A549 (cell line): ENCODE data around the gene FHIT. TPM values are rescaled to one million over a fixed set of nuclear protein-coding genes. Genes with fewer than 3 reads are reported as not detected.

Experiments used
- ATAC-seq, 2 experiments: fragments of 200-7000 bp in 1 of 2; fragments of >200 bp in 1 of 2; cut with Nextera tagmentation in 1 of 2; cut with Tn5 transposase in 1 of 2; 3 replicates each; pipeline versions ENCODE4 v1.8.0 to v1.9.1; 2018 to 2020; ENCODE audit warnings: mild to moderate bottlenecking in 1 of 2, moderate library complexity in 1 of 2
- CTCF ChIA-PET: fragments of 300-600 bp; sonication (Branson Sonifier 250); formaldehyde crosslinking; extraction: SDS; loops from one replicate; lab custom pipeline; 2021; ENCODE audit warnings: antibody characterized with exemption, inconsistent platforms; lab: Yijun Ruan, JAX
- POLR2A ChIA-PET: fragments of 350-600 bp; formaldehyde crosslinking; extraction: SDS; loops from one replicate; lab custom pipeline; 2021; ENCODE audit warnings: antibody characterized with exemption, inconsistent platforms; lab: Yijun Ruan, JAX
- DNase-seq, 2 experiments: peaks; one replicate each; pipeline versions ENCODE4 v3.0.0 to v3.0.0-alpha.2; 2011 to 2016; ENCODE audit warnings: low read depth in 1 of 2, low spot score in 1 of 2
- FAIRE-seq: peaks from 2 replicates; lab custom pipeline; 2011; peaks lifted over from hg19 to GRCh38; lab: Jason Lieb, UNC
- H3K27ac ChIP-seq, 2 experiments: fragments of >200 bp; sonication (Bioruptor Twin); formaldehyde crosslinking; 3 replicates each; pipeline ENCODE4 v1.5.1; 2016 to 2017
- H3K4me1 ChIP-seq: fragments of >200 bp; sonication (Bioruptor Twin); formaldehyde crosslinking; 3 replicates; pipeline ENCODE4 v1.6.1; 2016
- H3K4me2 ChIP-seq: fragments of >200 bp; sonication (Bioruptor Twin); formaldehyde crosslinking; 3 replicates; pipeline ENCODE4 v1.6.1; 2016
- H3K4me3 ChIP-seq: fragments of >200 bp; sonication (Bioruptor Twin); formaldehyde crosslinking; 3 replicates; pipeline ENCODE4 v1.5.1; 2016
- H3K9me3 ChIP-seq: fragments of >200 bp; sonication (Bioruptor Twin); formaldehyde crosslinking; 3 replicates; pipeline ENCODE4 v1.6.1; 2016
- CBX8 ChIP-seq: fragments of 200-600 bp; sonication (generic); IDR thresholded peaks from 2 replicates; pipeline ENCODE4 v1.6.1; 2016
- CEBPB ChIP-seq, 2 experiments: fragments of >200 bp in 1 of 2; sonication (Bioruptor Twin) in 1 of 2; formaldehyde crosslinking in 1 of 2; IDR thresholded peaks; 2 replicates each; pipeline ENCODE4 v1.6.1; 2012 to 2016
- CHD4 ChIP-seq: fragments of 200-600 bp; sonication (generic); IDR thresholded peaks from 2 replicates; pipeline ENCODE4 v1.6.1; 2016; ENCODE audit warnings: antibody characterized with exemption, mild to moderate bottlenecking, borderline replicate concordance
- E2F6 ChIP-seq: IDR thresholded peaks from 2 replicates; pipeline ENCODE4 v1.6.1; 2012; ENCODE audit warnings: low read depth, borderline replicate concordance
- EHF ChIP-seq: fragments of 250-450 bp; sonication (Bioruptor Pico); IDR thresholded peaks from 2 replicates; pipeline ENCODE4 v1.5.0; 2020; ENCODE audit warnings: mild to moderate bottlenecking
- EHMT2 ChIP-seq: fragments of 200-600 bp; sonication (generic); IDR thresholded peaks from 2 replicates; pipeline ENCODE4 v1.6.1; 2016; ENCODE audit warnings: antibody characterized with exemption, low read depth, mild to moderate bottlenecking, moderate library complexity
- ELK1 ChIP-seq: fragments of 150-350 bp; IDR thresholded peaks from 2 replicates; pipeline ENCODE4 v1.6.1; 2014; ENCODE audit warnings: low read depth, mild to moderate bottlenecking, low read length
- EP300 ChIP-seq, 2 experiments: fragments of >200 bp; sonication (Bioruptor Twin); formaldehyde crosslinking; IDR thresholded peaks; 2 replicates in 1 of 2; 3 replicates in 1 of 2; pipeline ENCODE4 v1.6.1; 2016 to 2017
- ESRRA ChIP-seq: fragments of 150-350 bp; IDR thresholded peaks from 2 replicates; pipeline ENCODE4 v1.6.1; 2014; ENCODE audit warnings: mild to moderate bottlenecking, low read length, borderline replicate concordance
- FOSL2 ChIP-seq, 2 experiments: fragments of 450-650 bp in 1 of 2; fragments of >200 bp in 1 of 2; sonication (Bioruptor Twin) in 1 of 2; formaldehyde crosslinking; IDR thresholded peaks; 2 replicates each; pipeline versions ENCODE4 v1.5.0 to v1.6.1; 2016 to 2020; ENCODE audit warnings: mild to moderate bottlenecking in 1 of 2, moderate library complexity in 1 of 2
- HDAC2 ChIP-seq: fragments of 200-600 bp; sonication (generic); IDR thresholded peaks from 2 replicates; pipeline ENCODE4 v1.6.1; 2016
- HOXB5 ChIP-seq: fragments of 250-450 bp; sonication (Bioruptor Pico); IDR thresholded peaks from 2 replicates; pipeline ENCODE4 v1.5.0; 2020; ENCODE audit warnings: mild to moderate bottlenecking, moderate library complexity
- JUNB ChIP-seq: fragments of >200 bp; sonication (Bioruptor Twin); formaldehyde crosslinking; IDR thresholded peaks from 2 replicates; pipeline ENCODE4 v1.6.1; 2016
- MAX ChIP-seq: IDR thresholded peaks from 2 replicates; pipeline ENCODE4 v1.6.1; 2012
- MAZ ChIP-seq: fragments of 150-350 bp; IDR thresholded peaks from 2 replicates; pipeline ENCODE4 v1.6.1; 2014; ENCODE audit warnings: antibody characterized with exemption, low read depth, low read length, borderline replicate concordance
- PBX3 ChIP-seq: IDR thresholded peaks from 2 replicates; pipeline ENCODE4 v1.6.1; 2012
- PHF8 ChIP-seq: fragments of 200-600 bp; sonication (generic); IDR thresholded peaks from 2 replicates; pipeline ENCODE4 v1.6.1; 2016; ENCODE audit warnings: low read depth, mild to moderate bottlenecking, antibody characterized with exemption, moderate library complexity, borderline replicate concordance
- RNF2 ChIP-seq: fragments of 200-600 bp; sonication (generic); IDR thresholded peaks from 2 replicates; pipeline ENCODE4 v1.6.1; 2016; ENCODE audit warnings: low read depth, mild to moderate bottlenecking, antibody characterized with exemption, moderate library complexity, borderline replicate concordance
- TP53 ChIP-seq: fragments of 250-450 bp; sonication (Bioruptor Pico); IDR thresholded peaks from 2 replicates; pipeline ENCODE4 v1.5.0; 2021; ENCODE audit warnings: mild to moderate bottlenecking, moderate library complexity
- ZC3H11A ChIP-seq: fragments of 450-650 bp; IDR thresholded peaks from 2 replicates; pipeline ENCODE4 v1.6.1; 2014; ENCODE audit warnings: antibody characterized with exemption, mild to moderate bottlenecking
- ZFP36 ChIP-seq: fragments of 450-650 bp; IDR thresholded peaks from 2 replicates; pipeline ENCODE4 v1.6.1; 2014; ENCODE audit warnings: borderline replicate concordance; ENCODE audit not compliant: partially characterized antibody
- WGBS: methylation state at CpG from one replicate; pipeline ENCODE4 v1.1.6; 2017; ENCODE audit errors: missing lambda C conversion rate; 5-methylcytosine and 5-hydroxymethylcytosine counted together
- polyA plus RNA-seq, 4 experiments: library from polyadenylated mRNA; depleted of rRNA in 3 of 4; stranded (reverse); fragments of >200 nt; fragmentation: RNase III in 1 of 4; extraction: RNeasy Plus Mini Kit Qiagen cat#74134 plus additional on column Dnase treatment in 1 of 4; gene quantifications; 2 replicates in 3 of 4; 3 replicates in 1 of 4; pipeline ENCODE4 v1.2.3, GENCODE V29; 2011 to 2017

The FHIT gene
- polyA plus RNA-seq, 2 of the 4 experiments (the other 2 are of a cell fraction): 0.76 to 0.92 TPM

- no peak for TF ChIP-seq PHF8
- TF ChIP-seq ESRRA: no peak
- TF ChIP-seq CBX8: no peak
- TF ChIP-seq PBX3: no peak
- no peak for TF ChIP-seq ZFP36
- no peak for TF ChIP-seq ELK1
- no peak for TF ChIP-seq HDAC2
- TF ChIP-seq MAZ: no peak
- no peak for TF ChIP-seq MAX
- TF ChIP-seq, all 56 proteins: peak for 0
Observed at GRCh38 chr3:59839283-59839682, 1412.0 kb downstream of the FHIT start (continued).

GRCh38 chr3:59836531-59836930 lies 1414.7 kb downstream of the FHIT start:
- Histone ChIP-seq H3K4me1 (no peaks in the 10 kb centered on the region), H3K27ac (no peak overlapping the region), H3K4me2 (no peak overlapping the region), H3K9me3 (no peaks in the 10 kb centered on the region), H3K4me3 (no peak overlapping the region)
- no peak for ATAC-seq
- no peak for FAIRE-seq
- POLR2A ChIA-PET: no interaction called here
- WGBS: 54% methylated on average over 2 of the region's 3 CpGs
- CTCF ChIA-PET: interaction anchor here (1.3 kb wide), 1 partner anchor 21 kb away, joined by 5 read pairs; no protein-coding TSS in a partner anchor
- no peak for DNase-seq
- no peak for TF ChIP-seq CBX8
- TF ChIP-seq RNF2: no peak
- TF ChIP-seq EHMT2: no peak
- no peak for TF ChIP-seq HDAC2

- ATAC-seq: no peak
- no peak overlapping the region for H3K4me3 ChIP-seq
- CTCF ChIA-PET: no interaction called here
- DNase-seq: no peak
- POLR2A ChIA-PET: no interaction called here
- H3K4me2 ChIP-seq: no peak overlapping the region
- FAIRE-seq: no peak
- no peaks in the 10 kb centered on the region for H3K9me3 ChIP-seq
- H3K27ac ChIP-seq: no peak overlapping the region
- H3K4me1 ChIP-seq: no peaks in the 10 kb centered on the region
- no peak for TF ChIP-seq HOXB5 (CRISPR knock-in tag)
- TF ChIP-seq EP300 (IDR thresholded peaks at IDR 0.05): no peak
- TF ChIP-seq EHMT2: no peak
- no peak for TF ChIP-seq PHF8
- no peak for TF ChIP-seq TP53
- no peak for TF ChIP-seq ESRRA
- no peak for TF ChIP-seq ZC3H11A
- no peak for TF ChIP-seq ELK1
- no peak for TF ChIP-seq MAX
- no peak for TF ChIP-seq CHD4
- TF ChIP-seq HDAC2: no peak
- WGBS: 42% methylated on average over 3 of the region's 3 CpGs
Observed at GRCh38 chr3:59832702-59833101, 1418.5 kb downstream of the FHIT start.

GRCh38 chr3:59832241-59832640 lies 1419.0 kb downstream of the FHIT start:
- no peak for ATAC-seq
- ChIA-PET CTCF (no interaction called here), POLR2A (no interaction called here)
- Histone ChIP-seq H3K4me2 (no peak overlapping the region), H3K4me1 (no peaks in the 10 kb centered on the region), H3K27ac (no peak overlapping the region), H3K9me3 (no peaks in the 10 kb centered on the region), H3K4me3 (no peak overlapping the region)
- DNase-seq: no peak
- WGBS: 40% methylated on average over 3 of the region's 3 CpGs
- no peak for FAIRE-seq
- no peak for TF ChIP-seq EHF
- no peak for TF ChIP-seq FOSL2 (IDR thresholded peaks at IDR 0.05)
- no peak for TF ChIP-seq FOSL2 (CRISPR knock-in tag; IDR thresholded peaks at IDR 0.05)
- no peak for TF ChIP-seq PBX3
- no peak for TF ChIP-seq CEBPB (IDR thresholded peaks at IDR 0.05)
- TF ChIP-seq ESRRA: no peak
- TF ChIP-seq HDAC2: no peak
- no peak for TF ChIP-seq JUNB
- no peak for TF ChIP-seq MAX
- TF ChIP-seq E2F6: no peak
- TF ChIP-seq CBX8: no peak
